IMR-90 (cell line): ENCODE results near the gene IDS. TPM values are rescaled to one million over a fixed set of nuclear protein-coding genes. Genes with fewer than 3 reads are reported as not detected.

Source experiments
- ATAC-seq: fragments of 200-7000 bp; cut with Tn5 transposase; 2 replicates; pipeline ENCODE4 v1.9.1; 2020; ENCODE audit warnings: low read depth, mild to moderate bottlenecking, moderate library complexity
- BruUV-seq: library from RNA; stranded (reverse); fragments of 400-500 nt; replicated peaks from 2 replicates; lab custom pipeline; 2021; lab: Mats Ljungman, UMichigan
- CTCF ChIA-PET: fragments of 300-600 bp; formaldehyde crosslinking; extraction: SDS; loops from one replicate; lab custom pipeline; 2021; ENCODE audit warnings: antibody characterized with exemption; lab: Yijun Ruan, JAX
- POLR2A ChIA-PET: fragments of 300-600 bp; sonication (Branson Sonifier 250); formaldehyde crosslinking; loops from one replicate; lab custom pipeline; 2022; ENCODE audit warnings: antibody characterized with exemption; ENCODE audit not compliant: unreplicated experiment; lab: Charles Lee
- DNase-seq: peaks from one replicate; pipeline ENCODE4 v3.0.0; 2013
- H2AFZ ChIP-seq: replicated peaks from 2 replicates; pipeline ENCODE3; 2013; ENCODE audit warnings: low read length, mild to moderate bottlenecking; ENCODE audit not compliant: poor library complexity
- H2AK5ac ChIP-seq: 2 replicates; pipeline ENCODE4 v1.6.1; 2013; ENCODE audit warnings: low read depth, low read length, inconsistent platforms
- H2AK9ac ChIP-seq: replicated peaks from 2 replicates; pipeline ENCODE3; 2013; ENCODE audit warnings: mild to moderate bottlenecking, low read depth, low read length, moderate library complexity; ENCODE audit not compliant: poor library complexity
- H2BK120ac ChIP-seq: 2 replicates; pipeline ENCODE4 v1.6.1; 2013; ENCODE audit warnings: low read depth, low read length, inconsistent platforms
- H2BK15ac ChIP-seq: 3 replicates; pipeline ENCODE4 v1.6.1; 2013; ENCODE audit warnings: low read depth, low read length, inconsistent platforms
- H2BK20ac ChIP-seq: 2 replicates; pipeline ENCODE4 v1.6.1; 2013; ENCODE audit warnings: low read depth, mild to moderate bottlenecking, inconsistent platforms, low read length, moderate library complexity
- H2BK5ac ChIP-seq: 2 replicates; pipeline ENCODE4 v1.6.1; 2013; ENCODE audit warnings: mild to moderate bottlenecking, low read depth, low read length, inconsistent platforms; ENCODE audit not compliant: poor library complexity, severe bottlenecking
- H3K14ac ChIP-seq: replicated peaks from 2 replicates; pipeline ENCODE4 v1.6.1; 2013; ENCODE audit warnings: low read depth, low read length, inconsistent platforms
- H3K18ac ChIP-seq: 2 replicates; pipeline ENCODE4 v1.6.1; 2013; ENCODE audit warnings: low read depth, low read length, control low read depth
- H3K23ac ChIP-seq: 2 replicates; pipeline ENCODE4 v1.6.1; 2013; ENCODE audit warnings: low read depth, low read length, inconsistent platforms
- H3K27ac ChIP-seq: 2 replicates; pipeline ENCODE4 v1.5.1; 2013; ENCODE audit warnings: mild to moderate bottlenecking, control low read depth, low read length; ENCODE audit not compliant: insufficient read depth
- H3K27me3 ChIP-seq: 2 replicates; pipeline ENCODE4 v1.6.1; 2013; ENCODE audit warnings: low read length; ENCODE audit not compliant: control insufficient read depth, insufficient read depth
- H3K36me3 ChIP-seq: 2 replicates; pipeline ENCODE4 v1.6.1; 2013; ENCODE audit warnings: low read length, mixed read lengths; ENCODE audit not compliant: control insufficient read depth, insufficient read depth
- H3K4ac ChIP-seq: 2 replicates; pipeline ENCODE4 v1.6.1; 2013; ENCODE audit warnings: low read depth, low read length, inconsistent platforms
- H3K4me1 ChIP-seq: 2 replicates; pipeline ENCODE4 v1.6.1; 2013; ENCODE audit warnings: low read length, mixed read lengths; ENCODE audit not compliant: control insufficient read depth, insufficient read depth
- H3K4me2 ChIP-seq: 2 replicates; pipeline ENCODE4 v1.6.1; 2013; ENCODE audit warnings: low read depth, mild to moderate bottlenecking, control low read depth, low read length, moderate library complexity
- H3K4me3 ChIP-seq: 2 replicates; pipeline ENCODE4 v1.5.1; 2013; ENCODE audit warnings: low read depth, mild to moderate bottlenecking, control low read depth, low read length, moderate library complexity; ENCODE audit not compliant: insufficient read depth
- H3K56ac ChIP-seq: 2 replicates; pipeline ENCODE4 v1.6.1; 2013; ENCODE audit warnings: low read length, inconsistent platforms; ENCODE audit not compliant: insufficient read depth; ENCODE audit errors: extremely low read depth
- H3K79me1 ChIP-seq, 2 experiments: 2 replicates each; pipeline ENCODE4 v1.6.1; 2013; ENCODE audit warnings: low read length in 2 of 2, inconsistent platforms in 1 of 2, low read depth in 1 of 2
- H3K9ac ChIP-seq: 2 replicates; pipeline ENCODE4 v1.6.1; 2013; ENCODE audit warnings: low read depth, low read length, control low read depth
- H3K9me1 ChIP-seq: 2 replicates; pipeline ENCODE4 v1.6.1; 2013; ENCODE audit warnings: low read length, inconsistent platforms; ENCODE audit not compliant: insufficient read depth
- H3K9me3 ChIP-seq: 2 replicates; pipeline ENCODE4 v1.6.1; 2013; ENCODE audit warnings: low read length; ENCODE audit not compliant: control insufficient read depth, insufficient read depth
- H4K20me1 ChIP-seq: 2 replicates; pipeline ENCODE4 v1.6.1; 2013; ENCODE audit warnings: low read length, inconsistent platforms; ENCODE audit not compliant: insufficient read depth
- H4K5ac ChIP-seq: 2 replicates; pipeline ENCODE4 v1.6.1; 2013; ENCODE audit warnings: mild to moderate bottlenecking, low read depth, low read length, control low read depth
- H4K8ac ChIP-seq, 2 experiments: 2 replicates each; pipeline ENCODE4 v1.6.1; 2013; ENCODE audit warnings: low read depth in 2 of 2, low read length in 2 of 2, control low read depth in 1 of 2, inconsistent platforms in 1 of 2
- H4K91ac ChIP-seq: 2 replicates; pipeline ENCODE4 v1.6.1; 2013; ENCODE audit warnings: low read depth, low read length, inconsistent platforms; ENCODE audit not compliant: insufficient read depth
- CHD1 ChIP-seq: IDR thresholded peaks from 2 replicates; pipeline ENCODE4 v1.6.1; 2012; ENCODE audit warnings: low read depth, low read length, improper control_type of control experiment
- MAFK ChIP-seq: IDR thresholded peaks from 2 replicates; pipeline ENCODE4 v1.6.1; 2012; ENCODE audit warnings: low read depth, low read length, improper control_type of control experiment
- MAZ ChIP-seq: IDR thresholded peaks from 2 replicates; pipeline ENCODE4 v1.6.1; 2012; ENCODE audit warnings: low read depth, mild to moderate bottlenecking, low read length, improper control_type of control experiment, moderate library complexity, borderline replicate concordance
- RFX5 ChIP-seq: IDR thresholded peaks from 2 replicates; pipeline ENCODE4 v1.8.0; 2012; ENCODE audit warnings: low read depth, mild to moderate bottlenecking, low read length, moderate library complexity
- WGBS, 2 experiments: methylation state at CpG; one replicate each; pipeline versions ENCODE4 v1.1.5 to v1.1.7; 2013; ENCODE audit warnings: missing lambda C conversion rate in 2 of 2; ENCODE audit not compliant: insufficient read length in 1 of 2; ENCODE audit errors: extremely low coverage in 2 of 2; 5-methylcytosine and 5-hydroxymethylcytosine counted together
- dilution Hi-C: fragments of 300-500 bp; cut with HindIII; formaldehyde crosslinking; loops from one replicate; pipeline ENCODE4 v1.14.3; 2018; ENCODE audit warnings: low sequenced_read_pairs; ENCODE audit not compliant: unreplicated experiment
- in situ Hi-C: fragments of 300-500 bp; cut with MboI; formaldehyde crosslinking; loops from 3 replicates; pipeline ENCODE4 v1.14.3; 2019; ENCODE audit warnings: low sequenced_read_pairs, inconsistent platforms, mixed read lengths
- intact Hi-C: fragments of 100-400 bp; cut with micrococcal nuclease; formaldehyde crosslinking; loops from 2 replicates; pipeline ENCODE4 v1.10.0; 2022
- polyA plus RNA-seq, 3 experiments: library from polyadenylated mRNA; depleted of rRNA; stranded (reverse); fragments of >200 nt; gene quantifications; 2 replicates each; pipeline ENCODE4 v1.2.3, GENCODE V29; 2012; ENCODE audit warnings: low replicate concordance in 1 of 3
- total RNA-seq: library from RNA; depleted of rRNA; stranded (reverse); fragments of >200 nt; gene quantifications from 2 replicates; pipeline ENCODE4 v1.2.3, GENCODE V29; 2012
- TF ChIP-seq, protein P1 (sequence below): conservative IDR thresholded peaks from 2 replicates; pipeline ENCODE4 v1.5.1; 2012; ENCODE audit warnings: mild to moderate bottlenecking, low read depth, low read length, improper control_type of control experiment
- TF ChIP-seq, protein P2 (sequence below): fragments of 150-350 bp; IDR thresholded peaks from 2 replicates; pipeline ENCODE4 v1.6.1; 2017; ENCODE audit warnings: mild to moderate bottlenecking, antibody characterized with exemption, low read length, low read depth
- TF ChIP-seq, protein P3 (sequence below): fragments of 150-350 bp; IDR thresholded peaks from 2 replicates; pipeline ENCODE4 v1.6.1; 2016; ENCODE audit warnings: low read depth, mild to moderate bottlenecking, low read length, moderate library complexity, borderline replicate concordance

IDS gene
- total and polyA plus RNA-seq, 2 of the 4 experiments (the other 2 are of a cell fraction): 26.3 to 56.9 TPM

- no peak for TF ChIP-seq MAFK
- TF ChIP-seq RFX5: no peak
- TF ChIP-seq, protein P1, sequence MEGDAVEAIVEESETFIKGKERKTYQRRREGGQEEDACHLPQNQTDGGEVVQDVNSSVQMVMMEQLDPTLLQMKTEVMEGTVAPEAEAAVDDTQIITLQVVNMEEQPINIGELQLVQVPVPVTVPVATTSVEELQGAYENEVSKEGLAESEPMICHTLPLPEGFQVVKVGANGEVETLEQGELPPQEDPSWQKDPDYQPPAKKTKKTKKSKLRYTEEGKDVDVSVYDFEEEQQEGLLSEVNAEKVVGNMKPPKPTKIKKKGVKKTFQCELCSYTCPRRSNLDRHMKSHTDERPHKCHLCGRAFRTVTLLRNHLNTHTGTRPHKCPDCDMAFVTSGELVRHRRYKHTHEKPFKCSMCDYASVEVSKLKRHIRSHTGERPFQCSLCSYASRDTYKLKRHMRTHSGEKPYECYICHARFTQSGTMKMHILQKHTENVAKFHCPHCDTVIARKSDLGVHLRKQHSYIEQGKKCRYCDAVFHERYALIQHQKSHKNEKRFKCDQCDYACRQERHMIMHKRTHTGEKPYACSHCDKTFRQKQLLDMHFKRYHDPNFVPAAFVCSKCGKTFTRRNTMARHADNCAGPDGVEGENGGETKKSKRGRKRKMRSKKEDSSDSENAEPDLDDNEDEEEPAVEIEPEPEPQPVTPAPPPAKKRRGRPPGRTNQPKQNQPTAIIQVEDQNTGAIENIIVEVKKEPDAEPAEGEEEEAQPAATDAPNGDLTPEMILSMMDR: peak; percentile 17; the same call in 1 of the 2 replicates
- TF ChIP-seq MAZ: no peak
- TF ChIP-seq, protein P2, sequence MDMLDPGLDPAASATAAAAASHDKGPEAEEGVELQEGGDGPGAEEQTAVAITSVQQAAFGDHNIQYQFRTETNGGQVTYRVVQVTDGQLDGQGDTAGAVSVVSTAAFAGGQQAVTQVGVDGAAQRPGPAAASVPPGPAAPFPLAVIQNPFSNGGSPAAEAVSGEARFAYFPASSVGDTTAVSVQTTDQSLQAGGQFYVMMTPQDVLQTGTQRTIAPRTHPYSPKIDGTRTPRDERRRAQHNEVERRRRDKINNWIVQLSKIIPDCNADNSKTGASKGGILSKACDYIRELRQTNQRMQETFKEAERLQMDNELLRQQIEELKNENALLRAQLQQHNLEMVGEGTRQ: no peak
- TF ChIP-seq, protein P3, sequence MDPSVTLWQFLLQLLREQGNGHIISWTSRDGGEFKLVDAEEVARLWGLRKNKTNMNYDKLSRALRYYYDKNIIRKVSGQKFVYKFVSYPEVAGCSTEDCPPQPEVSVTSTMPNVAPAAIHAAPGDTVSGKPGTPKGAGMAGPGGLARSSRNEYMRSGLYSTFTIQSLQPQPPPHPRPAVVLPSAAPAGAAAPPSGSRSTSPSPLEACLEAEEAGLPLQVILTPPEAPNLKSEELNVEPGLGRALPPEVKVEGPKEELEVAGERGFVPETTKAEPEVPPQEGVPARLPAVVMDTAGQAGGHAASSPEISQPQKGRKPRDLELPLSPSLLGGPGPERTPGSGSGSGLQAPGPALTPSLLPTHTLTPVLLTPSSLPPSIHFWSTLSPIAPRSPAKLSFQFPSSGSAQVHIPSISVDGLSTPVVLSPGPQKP: no peak
- no peak for TF ChIP-seq CHD1
- H4K8ac ChIP-seq: no peak overlapping the region
- DNase-seq (no peak), ATAC-seq (no peak)
- H4K5ac ChIP-seq: no peak overlapping the region
- no peak overlapping the region for H2AFZ ChIP-seq
- H2BK120ac ChIP-seq: no peak overlapping the region
- in situ Hi-C loops: loop anchor here (25.0 kb wide), 1 partner anchor 1227 kb away; no protein-coding TSS in a partner anchor
- H4K91ac ChIP-seq: no peak overlapping the region
- H2BK15ac ChIP-seq: no peak overlapping the region
- CTCF ChIA-PET: no interaction called here
- no peak overlapping the region for H3K23ac ChIP-seq
- no peak overlapping the region for H2AK9ac ChIP-seq
- H3K4me2 ChIP-seq: no peak overlapping the region
- H3K9me3 ChIP-seq: no peaks in the 10 kb centered on the region
- H3K4me3 ChIP-seq: no peak overlapping the region
- no peak overlapping the region for H3K14ac ChIP-seq
- WGBS, 2 experiments: no CpG with 5 or more reads among the region's 4 CpGs
- H3K36me3 ChIP-seq: no peaks in the 10 kb centered on the region
- no peaks in the 10 kb centered on the region for H4K20me1 ChIP-seq
- no peak overlapping the region for H2BK5ac ChIP-seq
- H3K4me1 ChIP-seq: 0 out of 2 replicates have a peak, but pooled peaks cover 2% of the 10 kb centered on the region
- H3K79me1 ChIP-seq: no peaks in the 10 kb centered on the region
- intact Hi-C loops: no loop called here
- BruUV-seq: no TSS peak
- no peak overlapping the region for H3K9ac ChIP-seq
- POLR2A ChIA-PET: interaction anchor here (0.9 kb wide), 1 partner anchor 10 kb away, joined by 3 read pairs; no protein-coding TSS in a partner anchor
- no peak overlapping the region for H2AK5ac ChIP-seq
- H2BK20ac ChIP-seq: no peak overlapping the region
- H3K27me3 ChIP-seq: peaks cover 10% of the 10 kb centered on the region
- no peaks in the 10 kb centered on the region for H3K9me1 ChIP-seq
- no peak overlapping the region for H3K27ac ChIP-seq
- dilution Hi-C loops: no loop called here
- no peak overlapping the region for H3K18ac ChIP-seq
- H3K56ac ChIP-seq: no peak overlapping the region
- no peak overlapping the region for H3K4ac ChIP-seq
Measured at GRCh38 chrX:149510386-149510785, 5.3 kb upstream of the IDS start.
